Natural killer cell (primary cell): Measurements from ENCODE around the gene SP4. TPM values are rescaled to one million over a fixed set of nuclear protein-coding genes. Genes with fewer than 3 reads are reported as not detected.

Experiments used
- ATAC-seq, 3 donors: fragments of 150-1000 bp in 2 of 3; fragments of 200-7000 bp in 1 of 3; cut with Tn5 transposase; 1 replicate in 1 of 3; 2 replicates in 2 of 3; pipeline ENCODE4 v1.10.0; 2021; ENCODE audit warnings: mild to moderate bottlenecking in 2 of 3, moderate library complexity in 2 of 3
- DNase-seq, 2 donors: peaks; one replicate each; pipeline versions ENCODE4 v3.0.0 to v3.0.0-alpha.2; 2013 to 2021; ENCODE audit warnings: mixed read lengths in 1 of 2
- H3K27ac ChIP-seq: one replicate; pipeline ENCODE4 v1.5.1; 2013; ENCODE audit warnings: mild to moderate bottlenecking, low read length
- H3K27me3 ChIP-seq: one replicate; pipeline ENCODE4 v1.6.1; 2013; ENCODE audit warnings: low read length; ENCODE audit not compliant: control insufficient read depth, insufficient read depth
- H3K36me3 ChIP-seq: one replicate; pipeline ENCODE4 v1.6.1; 2013; ENCODE audit warnings: low read length; ENCODE audit not compliant: control insufficient read depth, insufficient read depth
- H3K4me1 ChIP-seq: one replicate; pipeline ENCODE4 v1.6.1; 2013; ENCODE audit warnings: low read length; ENCODE audit not compliant: control insufficient read depth, insufficient read depth
- H3K4me3 ChIP-seq: one replicate; pipeline ENCODE4 v1.5.1; 2013; ENCODE audit warnings: low read length
- H3K9me3 ChIP-seq: one replicate; pipeline ENCODE4 v1.6.1; 2013; ENCODE audit warnings: low read length; ENCODE audit not compliant: control insufficient read depth, insufficient read depth
- H3K27ac Mint-ChIP-seq, 2 donors: one replicate each; pipeline ENCODE4 v1.8.0; 2022; ENCODE audit warnings: mild to moderate bottlenecking in 2 of 2, mixed read lengths in 2 of 2, moderate library complexity in 1 of 2
- H3K27me3 Mint-ChIP-seq, 2 donors: one replicate each; pipeline ENCODE4 v1.8.0; 2022; ENCODE audit warnings: low read depth in 2 of 2, mixed read lengths in 2 of 2
- H3K36me3 Mint-ChIP-seq: one replicate; pipeline ENCODE4 v1.8.0; 2022; ENCODE audit warnings: mixed read lengths
- H3K4me1 Mint-ChIP-seq, 2 donors: one replicate each; pipeline ENCODE4 v1.8.0; 2022; ENCODE audit warnings: mixed read lengths in 2 of 2
- H3K4me3 Mint-ChIP-seq: one replicate; pipeline ENCODE4 v1.8.0; 2022; ENCODE audit warnings: mild to moderate bottlenecking, moderate library complexity, mixed read lengths
- H3K9me3 Mint-ChIP-seq, 2 donors: one replicate each; pipeline ENCODE4 v1.8.0; 2022; ENCODE audit warnings: mixed read lengths in 2 of 2
- CTCF ChIP-seq: fragments of 200-600 bp; IDR thresholded peaks from one replicate; pipeline ENCODE4 v1.8.0; 2022; ENCODE audit warnings: antibody characterized with exemption
- WGBS: methylation state at CpG from one replicate; pipeline ENCODE4 v1.1.7; 2013; ENCODE audit warnings: missing lambda C conversion rate; ENCODE audit not compliant: insufficient coverage; 5-methylcytosine and 5-hydroxymethylcytosine counted together
- intact Hi-C: fragments of 100-400 bp; cut with micrococcal nuclease; formaldehyde crosslinking; loops from one replicate; pipeline ENCODE4 v1.14.2; 2022
- total RNA-seq, 4 donors: library from RNA; stranded (reverse); fragments of 120-200 nt in 1 of 4; gene quantifications; one replicate each; pipeline versions ENCODE4 v1.2.3 to v1.2.4, GENCODE V29; 2013 to 2022

SP4 gene
- total RNA-seq, 3 donors from 2014 or later (not counting 1 experiment from before 2014, with no cell fraction given): 38.8 to 49.6 (median 44.5) TPM

GRCh38 chr7:21412957-21413356 lies 14.9 kb upstream of the SP4 start:
- Mint-ChIP-seq H3K4me3 (peak overlapping the region; percentile 83), H3K27ac (peak overlapping the region; percentile 92 to 94), H3K9me3 (no peaks in the 10 kb centered on the region), H3K36me3 (no peaks in the 10 kb centered on the region), H3K27me3 (no peaks in the 10 kb centered on the region), H3K4me1 (peaks cover 27 to 50% of the 10 kb centered on the region in 2 donors)
- H3K4me1 ChIP-seq: peaks cover 27% of the 10 kb centered on the region
- H3K27me3 ChIP-seq: no peaks in the 10 kb centered on the region
- WGBS: no CpG with 5 or more reads among the region's 2 CpGs
- peak overlapping the region; percentile 71 for H3K27ac ChIP-seq
- ATAC-seq (peak; percentile 33 to 36 (median 36)), DNase-seq (no peak)
- H3K36me3 ChIP-seq: no peaks in the 10 kb centered on the region
- H3K4me3 ChIP-seq: no peak overlapping the region
- no peak for TF ChIP-seq CTCF
- H3K9me3 ChIP-seq: no peaks in the 10 kb centered on the region
- intact Hi-C loops: loop anchor here (2.0 to 10.0 kb wide), 2 partner anchors 30 to 158 kb away; no protein-coding TSS in a partner anchor

GRCh38 chr7:21413502-21413901 lies 14.4 kb upstream of the SP4 start:
- Histone ChIP-seq H3K36me3 (no peaks in the 10 kb centered on the region), H3K4me3 (no peak overlapping the region), H3K27me3 (no peaks in the 10 kb centered on the region), H3K9me3 (no peaks in the 10 kb centered on the region), H3K27ac (peak overlapping the region; percentile 55), H3K4me1 (peaks cover 27% of the 10 kb centered on the region)
- Mint-ChIP-seq H3K4me3 (no peak overlapping the region), H3K27ac (peak overlapping the region; percentile 92 to 94), H3K9me3 (no peaks in the 10 kb centered on the region), H3K4me1 (peaks cover 23 to 45% of the 10 kb centered on the region in 2 donors), H3K27me3 (no peaks in the 10 kb centered on the region), H3K36me3 (no peaks in the 10 kb centered on the region)
- ATAC-seq (no peak), DNase-seq (no peak)
- TF ChIP-seq CTCF: no peak
- intact Hi-C loops: loop anchor here (2.0 to 10.0 kb wide), 2 partner anchors 31 to 159 kb away; no protein-coding TSS in a partner anchor

GRCh38 chr7:21414795-21415393 lies 13.0 kb upstream of the SP4 start:
- H3K27me3 Mint-ChIP-seq: no peaks in the 10 kb centered on the region
- H3K9me3 ChIP-seq: no peaks in the 10 kb centered on the region
- no peak for TF ChIP-seq CTCF
- H3K9me3 Mint-ChIP-seq: no peaks in the 10 kb centered on the region
- no peaks in the 10 kb centered on the region for H3K27me3 ChIP-seq
- intact Hi-C loops: loop anchor here (10.0 kb wide), 1 partner anchor 160 kb away; no protein-coding TSS in a partner anchor
- no peaks in the 10 kb centered on the region for H3K36me3 Mint-ChIP-seq
- H3K4me3 ChIP-seq: no peak overlapping the region
- peak overlapping the region in 1 of 2 donors; percentile 19 for H3K27ac Mint-ChIP-seq
- H3K36me3 ChIP-seq: no peaks in the 10 kb centered on the region
- peaks cover 23 to 37% of the 10 kb centered on the region in 2 donors for H3K4me1 Mint-ChIP-seq
- ATAC-seq: no peak
- H3K4me3 Mint-ChIP-seq: no peak overlapping the region
- 100% methylated on average over 4 of the region's 6 CpGs for WGBS
- H3K4me1 ChIP-seq: peaks cover 27% of the 10 kb centered on the region
- DNase-seq: no peak
- no peak overlapping the region for H3K27ac ChIP-seq

GRCh38 chr7:21417647-21418046 lies 10.2 kb upstream of the SP4 start:
- Mint-ChIP-seq H3K36me3 (no peaks in the 10 kb centered on the region), H3K9me3 (no peaks in the 10 kb centered on the region)
- no peak for TF ChIP-seq CTCF

More at GRCh38 chr7:21417647-21418046, 10.2 kb upstream of the SP4 start:
- 76% methylated on average over 2 of the region's 4 CpGs for WGBS
- Histone ChIP-seq H3K27ac (no peak overlapping the region), H3K36me3 (no peaks in the 10 kb centered on the region), H3K27me3 (no peaks in the 10 kb centered on the region), H3K4me3 (no peak overlapping the region), H3K4me1 (peaks cover 13% of the 10 kb centered on the region), H3K9me3 (no peaks in the 10 kb centered on the region)
- no peak overlapping the region for H3K27ac Mint-ChIP-seq
- H3K27me3 Mint-ChIP-seq: no peaks in the 10 kb centered on the region
- ATAC-seq: no peak
- intact Hi-C loops: loop anchor here (10.0 kb wide), 1 partner anchor 163 kb away; no protein-coding TSS in a partner anchor
- H3K4me1 Mint-ChIP-seq: peaks cover 13 to 14% of the 10 kb centered on the region in 2 donors
- H3K4me3 Mint-ChIP-seq: no peak overlapping the region
- no peak for DNase-seq
